Measurements from ENCODE around the gene DPEP2. TPM values are rescaled to one million over a fixed set of nuclear protein-coding genes. Genes with fewer than 3 reads are reported as not detected.
"Not testable (repeated sequence)": the region's sequence is repeated elsewhere in the genome, so short reads cannot be mapped to it uniquely, and the experiment has no call there.

Gene DPEP2
- total and polyA plus RNA-seq, 2 experiments from 2014 or later = not detected

DNA sequence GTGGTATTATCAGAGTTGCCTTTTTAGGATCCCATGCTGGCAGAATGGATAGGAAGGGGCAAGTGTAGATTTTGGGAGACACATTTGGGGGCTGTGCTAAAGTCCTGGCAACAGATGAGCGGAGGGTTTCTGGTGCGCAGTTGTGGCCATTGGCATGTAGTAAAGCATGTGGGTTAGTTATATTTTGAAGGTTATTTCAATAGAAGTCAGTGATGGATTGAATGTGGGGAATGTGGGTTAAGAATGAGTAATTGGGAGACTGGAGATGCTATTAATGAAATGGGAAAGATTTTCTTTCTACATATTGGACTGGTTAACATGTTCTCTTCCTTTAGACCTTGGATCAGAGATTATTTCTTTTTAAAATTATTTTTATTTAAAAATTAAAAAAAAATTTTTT lies 33.8 kb upstream of the DPEP2 start:
- Histone ChIP-seq H3K9me2 (replicated peaks; ENCODE audit: insufficient read depth) (no peaks in the 10 kb centered on the region), H3K79me2 (no peaks in the 10 kb centered on the region), H3K27ac (no peak overlapping the region), H4K20me1 (ENCODE audit: insufficient read depth, poor library complexity, severe bottlenecking) (no peaks in the 10 kb centered on the region), H3K4me3 (no peak overlapping the region), H3K9me3 (ENCODE audit: low read depth) (no peaks in the 10 kb centered on the region), H3K27me3 (no peaks in the 10 kb centered on the region), H3K4me2 (no peak overlapping the region), H2AFZ (no peak overlapping the region), H3K36me3 (replicated peaks; ENCODE audit: insufficient read depth, low read depth) (no peaks in the 10 kb centered on the region), H3K4me1 (ENCODE audit: insufficient read depth) (no peaks in the 10 kb centered on the region)
- TF ChIP-seq, protein P1, sequence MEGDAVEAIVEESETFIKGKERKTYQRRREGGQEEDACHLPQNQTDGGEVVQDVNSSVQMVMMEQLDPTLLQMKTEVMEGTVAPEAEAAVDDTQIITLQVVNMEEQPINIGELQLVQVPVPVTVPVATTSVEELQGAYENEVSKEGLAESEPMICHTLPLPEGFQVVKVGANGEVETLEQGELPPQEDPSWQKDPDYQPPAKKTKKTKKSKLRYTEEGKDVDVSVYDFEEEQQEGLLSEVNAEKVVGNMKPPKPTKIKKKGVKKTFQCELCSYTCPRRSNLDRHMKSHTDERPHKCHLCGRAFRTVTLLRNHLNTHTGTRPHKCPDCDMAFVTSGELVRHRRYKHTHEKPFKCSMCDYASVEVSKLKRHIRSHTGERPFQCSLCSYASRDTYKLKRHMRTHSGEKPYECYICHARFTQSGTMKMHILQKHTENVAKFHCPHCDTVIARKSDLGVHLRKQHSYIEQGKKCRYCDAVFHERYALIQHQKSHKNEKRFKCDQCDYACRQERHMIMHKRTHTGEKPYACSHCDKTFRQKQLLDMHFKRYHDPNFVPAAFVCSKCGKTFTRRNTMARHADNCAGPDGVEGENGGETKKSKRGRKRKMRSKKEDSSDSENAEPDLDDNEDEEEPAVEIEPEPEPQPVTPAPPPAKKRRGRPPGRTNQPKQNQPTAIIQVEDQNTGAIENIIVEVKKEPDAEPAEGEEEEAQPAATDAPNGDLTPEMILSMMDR (IDR thresholded peaks at IDR 0.05; ENCODE audit: poor library complexity) = no peak
- TF ChIP-seq EZH2 (IDR thresholded peaks at IDR 0.05; ENCODE audit: borderline replicate concordance) (no peak), EZH2phosphoT487 (IDR thresholded peaks at IDR 0.05; ENCODE audit: low read depth, severe bottlenecking, unreplicated experiment) (no peak)
- no peak for DNase-seq (ENCODE audit: low spot score)
- 96% methylated on average over 2 of the region's 2 CpGs for WGBS (ENCODE audit: low lambda C conversion rate, missing lambda C conversion rate)

- no peak overlapping the region for H3K4me3 ChIP-seq
- no peak for DNase-seq (ENCODE audit: low spot score)
- H3K9me2 ChIP-seq (replicated peaks; ENCODE audit: insufficient read depth) = no peaks in the 10 kb centered on the region
- H3K36me3 ChIP-seq (replicated peaks; ENCODE audit: insufficient read depth, low read depth) = no peaks in the 10 kb centered on the region
- H3K27ac ChIP-seq = no peak overlapping the region
- no peak overlapping the region for H2AFZ ChIP-seq
- no peaks in the 10 kb centered on the region for H3K79me2 ChIP-seq
- H3K4me2 ChIP-seq = no peak overlapping the region
- WGBS (ENCODE audit: low lambda C conversion rate, missing lambda C conversion rate) = 98% methylated on average over 2 of the region's 2 CpGs
- H4K20me1 ChIP-seq (ENCODE audit: insufficient read depth, poor library complexity, severe bottlenecking) = no peaks in the 10 kb centered on the region
- no peaks in the 10 kb centered on the region for H3K9me3 ChIP-seq (ENCODE audit: low read depth)
- no peaks in the 10 kb centered on the region for H3K4me1 ChIP-seq (ENCODE audit: insufficient read depth)
- H3K27me3 ChIP-seq = no peaks in the 10 kb centered on the region
- TF ChIP-seq EZH2phosphoT487 (IDR thresholded peaks at IDR 0.05; ENCODE audit: low read depth, severe bottlenecking, unreplicated experiment) (no peak), EZH2 (IDR thresholded peaks at IDR 0.05; ENCODE audit: borderline replicate concordance) (no peak)
- TF ChIP-seq, protein P1 (IDR thresholded peaks at IDR 0.05; ENCODE audit: poor library complexity) = no peak
These were observed 32.7 kb upstream of the DPEP2 start for GRCh38 chr16:68031951-68032350.

- H3K4me2 ChIP-seq; H3K27ac ChIP-seq; H3K4me1 ChIP-seq (ENCODE audit: insufficient read depth); H3K9me3 ChIP-seq (ENCODE audit: low read depth); H3K9me2 ChIP-seq (replicated peaks; ENCODE audit: insufficient read depth); H4K20me1 ChIP-seq (ENCODE audit: insufficient read depth, poor library complexity, severe bottlenecking); DNase-seq (ENCODE audit: low spot score); H3K27me3 ChIP-seq; H3K4me3 ChIP-seq; H3K79me2 ChIP-seq; H2AFZ ChIP-seq; H3K36me3 ChIP-seq (replicated peaks; ENCODE audit: insufficient read depth, low read depth): not testable (repeated sequence)
- WGBS (ENCODE audit: low lambda C conversion rate, missing lambda C conversion rate) = 62% methylated on average over 6 of the region's 6 CpGs
These were observed 30.8 kb upstream of the DPEP2 start for GRCh38 chr16:68030108-68030507.

DNA sequence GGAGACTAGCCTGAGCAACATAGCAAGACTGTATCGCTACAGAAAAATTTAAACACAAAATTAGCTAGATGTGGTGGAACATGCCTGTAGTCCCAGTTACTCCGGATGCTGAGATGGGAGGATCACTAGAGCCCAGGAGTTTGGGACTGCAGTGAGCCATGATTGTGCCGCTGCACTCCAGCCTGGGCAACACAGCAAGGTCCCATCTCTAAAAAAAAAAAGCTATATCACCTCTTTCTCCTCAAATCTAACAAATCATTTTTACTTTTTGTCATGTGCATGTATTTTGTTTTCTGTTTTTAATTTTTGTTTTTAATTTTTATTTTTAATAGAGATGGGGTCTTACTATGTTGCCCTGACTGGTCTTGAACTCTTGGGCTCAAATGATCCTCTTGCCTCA lies 29.7 kb upstream of the DPEP2 start:
- H3K36me3 ChIP-seq (replicated peaks; ENCODE audit: insufficient read depth, low read depth) = no peaks in the 10 kb centered on the region
- H3K4me1 ChIP-seq (ENCODE audit: insufficient read depth) = peaks cover 2% of the 10 kb centered on the region
- no peak overlapping the region for H3K4me2 ChIP-seq
- H2AFZ ChIP-seq = no peak overlapping the region
- no peak overlapping the region for H3K4me3 ChIP-seq
- H3K9me3 ChIP-seq (ENCODE audit: low read depth) = no peaks in the 10 kb centered on the region
- H3K9me2 ChIP-seq (replicated peaks; ENCODE audit: insufficient read depth) = no peaks in the 10 kb centered on the region
- H4K20me1 ChIP-seq (ENCODE audit: insufficient read depth, poor library complexity, severe bottlenecking) = no peaks in the 10 kb centered on the region
- H3K79me2 ChIP-seq = peaks cover 15% of the 10 kb centered on the region
- DNase-seq (ENCODE audit: low spot score) = no peak
- H3K27me3 ChIP-seq = no peaks in the 10 kb centered on the region
- TF ChIP-seq EZH2 (IDR thresholded peaks at IDR 0.05; ENCODE audit: borderline replicate concordance) = no peak
- TF ChIP-seq, protein P1 (IDR thresholded peaks at IDR 0.05; ENCODE audit: poor library complexity) = no peak
- no peak for TF ChIP-seq EZH2phosphoT487 (IDR thresholded peaks at IDR 0.05; ENCODE audit: low read depth, severe bottlenecking, unreplicated experiment)
- H3K27ac ChIP-seq = no peak overlapping the region
- WGBS (ENCODE audit: low lambda C conversion rate, missing lambda C conversion rate) = 96% methylated on average over 3 of the region's 3 CpGs

Data from hepatocyte (in vitro differentiated cells).